ENCODE measurements around the gene GFRA4. TPM values are rescaled to one million over a fixed set of nuclear protein-coding genes. Genes with fewer than 3 reads are reported as not detected.
"Not testable (repeated sequence)": the region's sequence is repeated elsewhere in the genome, so short reads cannot be mapped to it uniquely, and the experiment has no call there.

Gene GFRA4
- total RNA-seq, 4 donors from 2014 or later = not detected

DNA sequence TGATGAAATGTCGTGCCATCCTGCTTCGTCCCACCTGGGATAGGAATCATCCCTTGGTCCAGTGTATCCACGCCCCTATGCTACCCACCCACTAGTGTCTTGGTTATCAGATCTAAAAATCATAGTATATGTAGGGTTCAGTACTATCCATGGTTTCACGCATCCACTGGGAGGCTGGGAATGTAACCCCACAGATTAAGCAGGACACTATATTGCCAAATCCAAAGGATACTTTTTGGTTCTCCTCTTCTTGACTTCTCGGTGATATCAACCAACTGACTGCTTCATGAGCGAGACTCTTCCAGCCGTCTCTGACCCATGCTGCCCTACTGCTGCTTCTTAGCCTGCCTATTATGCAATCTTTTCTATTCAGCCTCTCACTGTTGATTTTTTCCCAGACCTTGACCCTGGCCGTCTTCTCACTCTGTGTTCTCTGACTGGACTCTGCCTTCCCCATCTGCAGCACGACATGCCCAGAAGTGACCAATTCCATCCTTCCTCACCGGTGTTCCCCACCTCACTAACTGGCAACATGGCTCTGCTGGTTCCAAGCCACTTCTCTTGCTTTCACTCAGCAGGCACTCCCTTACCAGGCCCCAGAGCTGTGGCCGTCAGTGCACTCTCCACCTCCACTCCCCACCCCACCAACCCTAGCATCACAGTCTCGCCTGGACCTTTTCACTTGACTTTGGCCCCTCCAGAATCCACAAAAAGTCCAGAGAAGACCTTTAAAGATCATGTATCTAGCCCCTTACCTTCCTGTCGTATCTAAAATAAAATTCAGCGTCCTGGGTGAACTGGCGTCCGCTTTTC, 34.5 kb downstream of the GFRA4 start:
- TF ChIP-seq, protein P1, sequence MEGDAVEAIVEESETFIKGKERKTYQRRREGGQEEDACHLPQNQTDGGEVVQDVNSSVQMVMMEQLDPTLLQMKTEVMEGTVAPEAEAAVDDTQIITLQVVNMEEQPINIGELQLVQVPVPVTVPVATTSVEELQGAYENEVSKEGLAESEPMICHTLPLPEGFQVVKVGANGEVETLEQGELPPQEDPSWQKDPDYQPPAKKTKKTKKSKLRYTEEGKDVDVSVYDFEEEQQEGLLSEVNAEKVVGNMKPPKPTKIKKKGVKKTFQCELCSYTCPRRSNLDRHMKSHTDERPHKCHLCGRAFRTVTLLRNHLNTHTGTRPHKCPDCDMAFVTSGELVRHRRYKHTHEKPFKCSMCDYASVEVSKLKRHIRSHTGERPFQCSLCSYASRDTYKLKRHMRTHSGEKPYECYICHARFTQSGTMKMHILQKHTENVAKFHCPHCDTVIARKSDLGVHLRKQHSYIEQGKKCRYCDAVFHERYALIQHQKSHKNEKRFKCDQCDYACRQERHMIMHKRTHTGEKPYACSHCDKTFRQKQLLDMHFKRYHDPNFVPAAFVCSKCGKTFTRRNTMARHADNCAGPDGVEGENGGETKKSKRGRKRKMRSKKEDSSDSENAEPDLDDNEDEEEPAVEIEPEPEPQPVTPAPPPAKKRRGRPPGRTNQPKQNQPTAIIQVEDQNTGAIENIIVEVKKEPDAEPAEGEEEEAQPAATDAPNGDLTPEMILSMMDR (IDR thresholded peaks at IDR 0.05) = no peak
- ATAC-seq (ENCODE audit: low FRiP score) (no peak), DNase-seq (ENCODE audit: low spot score) (no peak)

DNA sequence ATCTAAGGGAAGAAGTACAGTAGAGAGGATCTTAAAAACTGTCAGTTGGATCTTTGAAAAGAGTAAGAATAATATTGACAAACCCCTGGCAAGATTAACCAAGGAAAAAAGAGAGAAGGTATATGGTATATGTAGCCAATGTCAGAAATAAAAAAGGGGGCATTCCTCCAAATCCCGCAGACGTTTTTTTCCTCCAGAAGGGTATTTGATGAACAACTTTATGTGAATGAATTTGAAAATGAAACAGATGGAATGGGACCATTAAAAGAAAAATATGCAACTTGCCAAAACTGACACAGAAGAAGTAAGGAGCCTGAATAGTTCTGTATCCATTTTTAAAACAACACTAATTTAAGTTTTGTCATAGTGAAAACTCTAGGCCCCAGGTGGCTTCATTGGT, 35.7 kb downstream of the GFRA4 start:
- no peak for ATAC-seq (ENCODE audit: low FRiP score)
- no peak for DNase-seq (ENCODE audit: low spot score)
- TF ChIP-seq, protein P1 (IDR thresholded peaks at IDR 0.05) = no peak

DNA sequence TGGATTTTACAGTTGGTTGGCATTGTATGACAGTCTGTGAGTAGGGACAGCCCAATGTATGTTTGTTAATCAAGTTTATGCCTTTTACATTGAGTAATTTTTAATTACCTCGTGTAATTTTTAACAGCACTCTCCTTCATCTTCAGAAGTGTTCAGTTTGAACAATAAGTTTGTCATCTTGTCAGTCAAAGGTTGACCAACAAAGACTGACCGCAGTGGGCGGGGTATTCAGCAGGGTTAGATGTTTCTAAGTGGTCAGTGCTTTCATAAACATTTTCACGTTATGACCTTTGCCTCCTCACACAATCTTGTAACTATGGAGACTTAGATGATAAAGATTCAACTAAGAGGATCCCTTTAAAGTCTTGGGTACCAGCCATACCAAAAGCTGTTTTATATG, 40.8 kb downstream of the GFRA4 start:
- DNase-seq (ENCODE audit: low spot score) (no peak), ATAC-seq (ENCODE audit: low FRiP score) (no peak)
- TF ChIP-seq, protein P1 (IDR thresholded peaks at IDR 0.05) = no peak

DNA sequence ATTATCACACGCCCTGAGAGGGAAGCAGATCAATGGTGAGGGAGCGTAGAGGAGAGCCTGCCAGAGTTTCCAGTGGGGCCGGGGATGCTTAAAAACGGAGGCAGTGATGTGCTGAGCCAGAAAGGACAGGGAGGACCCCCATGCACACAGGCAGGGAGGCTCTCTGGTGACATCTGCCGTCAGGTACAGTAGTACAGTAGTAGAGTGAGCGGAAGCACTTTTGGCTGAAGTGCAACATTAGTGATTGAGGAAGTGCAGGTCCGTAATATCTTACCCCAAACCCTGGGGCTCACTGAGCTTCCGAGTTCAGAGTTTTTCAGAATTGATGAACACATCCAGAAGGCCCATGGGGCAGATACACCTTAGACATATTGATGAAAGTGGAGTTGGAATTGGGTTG, 42.1 kb downstream of the GFRA4 start:
- DNase-seq (ENCODE audit: low spot score) (no peak), ATAC-seq (ENCODE audit: low FRiP score) (no peak)
- TF ChIP-seq, protein P1 (IDR thresholded peaks at IDR 0.05) = no peak

DNA sequence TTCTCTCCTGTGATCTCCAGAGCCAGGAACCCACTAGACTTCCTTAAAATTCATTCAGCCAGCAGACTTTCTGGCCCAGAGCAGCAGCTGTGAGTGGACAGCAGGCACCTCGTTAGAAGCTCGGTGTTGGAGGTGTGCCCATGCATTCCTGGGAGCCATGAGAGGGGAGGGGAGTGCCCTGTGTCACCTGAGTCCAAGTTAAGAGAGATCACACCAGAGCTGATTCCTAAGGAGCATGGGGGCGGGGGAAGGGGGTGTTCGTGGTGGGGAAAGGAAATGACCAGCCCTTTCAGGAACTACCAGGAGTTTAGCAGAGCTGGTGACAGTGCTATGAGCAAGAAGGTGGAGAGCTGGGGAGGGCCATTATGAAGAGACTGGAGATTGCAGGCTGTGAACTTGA, 46.9 kb downstream of the GFRA4 start:
- TF ChIP-seq, protein P1 (IDR thresholded peaks at IDR 0.05) = no peak
- no peak for ATAC-seq (ENCODE audit: low FRiP score)
- no peak for DNase-seq (ENCODE audit: low spot score)

DNA sequence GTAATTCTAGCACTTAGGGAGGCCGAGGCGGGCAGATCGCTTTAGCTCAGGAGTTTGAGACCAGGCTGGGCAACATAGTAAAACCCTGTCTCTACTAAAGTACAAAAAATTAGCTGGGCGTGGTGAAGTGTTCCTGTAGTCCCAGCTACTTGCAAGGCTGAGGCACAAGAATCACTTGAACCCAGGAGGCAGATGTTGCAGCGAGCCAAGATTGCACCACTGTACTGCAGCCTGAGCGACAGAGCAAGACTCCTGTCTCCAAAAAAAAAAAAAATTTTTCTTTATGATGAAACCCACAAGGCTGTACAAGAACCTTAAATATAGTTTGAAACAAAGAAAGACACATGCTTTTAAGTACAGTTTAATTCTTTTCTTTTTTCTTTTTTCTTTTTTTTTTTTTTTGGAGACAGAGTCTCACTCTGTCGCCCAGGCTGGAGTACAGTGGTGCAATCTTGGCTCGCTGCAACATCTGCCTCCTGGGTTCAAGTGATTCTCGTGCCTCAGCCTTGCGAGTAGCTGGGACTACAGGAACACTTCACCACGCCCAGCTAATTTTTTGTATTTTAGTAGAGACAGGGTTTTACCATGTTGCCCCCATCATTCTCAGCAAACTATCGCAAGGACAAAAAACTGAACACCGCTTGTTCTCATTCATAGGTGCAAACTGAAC, 47.9 kb downstream of the GFRA4 start:
- not testable (repeated sequence) for ATAC-seq (ENCODE audit: low FRiP score); DNase-seq (ENCODE audit: low spot score)

DNA sequence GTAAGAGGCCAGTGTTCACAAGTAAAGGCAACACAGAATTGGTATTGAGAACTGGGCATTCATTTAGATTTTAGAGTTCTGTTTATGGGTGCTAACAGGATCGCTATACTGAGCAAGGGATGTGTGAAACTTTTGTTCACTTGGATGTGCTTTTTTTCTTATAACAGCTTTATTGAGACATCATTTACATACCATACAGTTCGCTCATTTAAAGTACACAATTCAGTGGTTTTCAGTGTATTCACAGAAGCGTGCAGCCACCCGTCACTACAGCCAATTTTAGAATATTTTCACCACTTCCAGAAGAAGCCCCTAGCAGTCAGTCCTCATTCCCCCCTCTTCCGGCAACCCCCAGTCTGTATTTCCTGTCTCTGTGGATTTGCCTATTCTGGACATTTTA, 48.7 kb downstream of the GFRA4 start:
- DNase-seq (ENCODE audit: low spot score) (no peak), ATAC-seq (ENCODE audit: low FRiP score) (no peak)
- TF ChIP-seq, protein P1 (IDR thresholded peaks at IDR 0.05) = no peak

Data from omental fat pad (tissue), 4 donors.